Measurements from ENCODE around the gene DOCK1.

GRCh38 chr10:127243490-127244272, 338.5 kb downstream of the DOCK1 start:
- TF ChIP-seq CTCF (conservative IDR thresholded peaks at IDR 0.05; ENCODE audit: low read length) (peak; percentile 28; the same call in 1 of the 2 replicates), EZH2phosphoT487 (IDR thresholded peaks at IDR 0.05; ENCODE audit: borderline replicate concordance) (no peak)
